AG04450 (cell line): ENCODE results near the gene LSP1. TPM values are rescaled to one million over a fixed set of nuclear protein-coding genes. Genes with fewer than 3 reads are reported as not detected.
A peak's percentile ranks its signal among the peaks of the same experiment; 100 is the strongest.

Source experiments
- CTCF ChIA-PET: fragments of 300-600, 350-600 bp; formaldehyde crosslinking; extraction: SDS; loops from one replicate; lab custom pipeline; 2022; ENCODE audit warnings: antibody characterized with exemption, inconsistent platforms; lab: Charles Lee
- POLR2A ChIA-PET: fragments of 350-600 bp; formaldehyde crosslinking; extraction: SDS; loops from one replicate; lab custom pipeline; 2021; ENCODE audit warnings: antibody characterized with exemption, inconsistent platforms; lab: Yijun Ruan, JAX
- DNase-seq: peaks from one replicate; pipeline ENCODE4 v3.0.0-alpha.2; 2011; ENCODE audit warnings: low read depth, low spot score
- H3K27ac ChIP-seq: one replicate; pipeline ENCODE4 v1.5.1; 2012; ENCODE audit warnings: low read depth, low read length, control low read depth
- H3K27me3 ChIP-seq: one replicate; pipeline ENCODE4 v1.6.0; 2012; ENCODE audit warnings: low read length; ENCODE audit not compliant: control insufficient read depth, insufficient read depth
- H3K4me3 ChIP-seq: 2 replicates; pipeline ENCODE4 v1.5.1; 2011; ENCODE audit warnings: mild to moderate bottlenecking, low read depth, low read length, control low read depth
- H3K9me3 ChIP-seq: 2 replicates; pipeline ENCODE4 v1.5.1; 2012; ENCODE audit warnings: low read length; ENCODE audit not compliant: control insufficient read depth, insufficient read depth
- CTCF ChIP-seq: IDR thresholded peaks from 2 replicates; pipeline ENCODE4 v1.5.1; 2011; ENCODE audit warnings: low read depth, low read length, control low read depth, inconsistent platforms
- polyA plus RNA-seq: library from polyadenylated mRNA; depleted of rRNA; stranded (reverse); fragments of >200 nt; gene quantifications from 2 replicates; pipeline ENCODE4 v1.2.3, GENCODE V29; 2011

The LSP1 gene
- polyA plus RNA-seq, 1 experiment: not detected

GRCh38 chr11:1861435-1862411 is 8.8 kb downstream of the LSP1 start:
- no peak for DNase-seq
- Histone ChIP-seq H3K27ac (no peak overlapping the region), H3K9me3 (no peaks in the 10 kb centered on the region; the same call in 1 of the 2 replicates), H3K27me3 (no peaks in the 10 kb centered on the region), H3K4me3 (no peak overlapping the region)
- TF ChIP-seq CTCF: no peak
- ChIA-PET CTCF (interaction anchor here (1.5 kb wide), 1 partner anchor 20 kb away, joined by 3 read pairs; no protein-coding TSS in a partner anchor), POLR2A (no interaction called here)

GRCh38 chr11:1862588-1863351 is 9.9 kb downstream of the LSP1 start:
- Histone ChIP-seq H3K4me3 (no peak overlapping the region), H3K9me3 (no peaks in the 10 kb centered on the region; the same call in 1 of the 2 replicates), H3K27ac (no peak overlapping the region), H3K27me3 (no peaks in the 10 kb centered on the region)
- no peak for DNase-seq
- POLR2A ChIA-PET: no interaction called here
- CTCF ChIA-PET: interaction anchor here (0.7 to 1.5 kb wide), 3 partner anchors 19 to 169 kb away, joined by 3 read pairs; no protein-coding TSS in a partner anchor
- TF ChIP-seq CTCF: no peak

DNA sequence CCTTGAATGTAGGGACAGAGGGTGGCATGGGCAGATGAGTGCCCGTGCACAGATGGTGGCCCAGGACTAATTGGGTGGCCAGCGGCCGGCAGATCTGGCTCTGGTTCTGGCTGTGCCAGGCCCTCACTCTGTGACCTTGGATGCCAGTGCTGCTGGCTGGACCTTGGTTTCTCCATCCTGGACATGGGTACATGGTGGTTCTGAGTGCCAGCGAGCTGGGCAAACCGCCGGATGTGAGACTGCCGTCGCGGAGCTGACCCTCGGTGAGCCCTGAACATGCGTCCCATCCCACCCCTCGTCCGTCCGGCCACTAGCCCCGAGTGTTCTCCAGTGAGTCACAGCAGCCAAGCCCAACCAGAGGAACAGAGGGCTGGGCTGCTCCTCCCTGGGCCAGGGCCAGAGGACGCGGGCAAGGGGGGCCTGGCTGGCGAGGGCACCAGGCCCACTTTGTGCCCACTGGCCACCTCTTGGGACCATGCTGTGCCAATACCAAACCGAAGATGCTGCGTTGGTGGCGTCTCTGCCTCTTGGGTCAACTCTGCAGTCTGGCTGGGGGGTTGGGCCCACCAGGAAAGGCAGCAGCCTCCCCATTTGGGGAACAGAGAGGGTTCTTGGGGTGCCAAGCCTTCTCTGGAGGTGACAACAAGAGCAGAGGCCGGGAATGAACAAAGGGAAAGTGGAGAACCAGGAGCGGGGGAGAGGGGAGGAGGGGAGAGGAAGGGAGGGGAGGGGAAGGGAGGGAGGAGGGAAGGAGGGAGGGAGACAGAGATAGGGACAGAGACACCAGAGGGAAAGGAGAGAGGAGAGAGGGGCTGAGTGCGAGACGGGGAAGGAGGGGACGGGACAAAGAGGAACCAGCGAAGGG is 10.7 kb downstream of the LSP1 start:
- ChIA-PET CTCF (interaction anchor here (0.7 to 1.5 kb wide), 3 partner anchors 19 to 169 kb away, joined by 3 read pairs; no protein-coding TSS in a partner anchor), POLR2A (no interaction called here)
- peak; percentile 59 for DNase-seq
- Histone ChIP-seq H3K27ac (no peak overlapping the region), H3K4me3 (no peak overlapping the region), H3K27me3 (no peaks in the 10 kb centered on the region), H3K9me3 (no peaks in the 10 kb centered on the region; the same call in 1 of the 2 replicates)
- no peak for TF ChIP-seq CTCF

GRCh38 chr11:1864231-1864630 is 11.3 kb downstream of the LSP1 start:
- no peak for DNase-seq
- ChIA-PET POLR2A (no interaction called here), CTCF (interaction anchor here (0.6 kb wide), 1 partner anchor 18 kb away, joined by 3 read pairs; no protein-coding TSS in a partner anchor)

More at GRCh38 chr11:1864231-1864630, 11.3 kb downstream of the LSP1 start:
- H3K27me3 ChIP-seq: peaks cover 5% of the 10 kb centered on the region
- H3K27ac ChIP-seq: no peak overlapping the region
- H3K9me3 ChIP-seq: no peaks in the 10 kb centered on the region; the same call in 1 of the 2 replicates
- no peak overlapping the region for H3K4me3 ChIP-seq
- no peak for TF ChIP-seq CTCF
